ENCODE measurements around the gene G6PD. TPM values are rescaled to one million over a fixed set of nuclear protein-coding genes. Genes with fewer than 3 reads are reported as not detected.

G6PD gene
- total and polyA plus RNA-seq, 10 of the 15 experiments (the other 5 are each of a cell fraction or from before 2014, with no cell fraction given) = 1.6 to 62.5 (median 28.4) TPM

- TF ChIP-seq KLF5 (IDR thresholded peaks at IDR 0.05; ENCODE audit: partially characterized antibody) (no peak), USF1 (IDR thresholded peaks at IDR 0.05; ENCODE audit: borderline replicate concordance, extremely low read length, insufficient read depth, low read depth, low read length) (no peak), ZNF592 (IDR thresholded peaks at IDR 0.05) (no peak), YY1 (IDR thresholded peaks at IDR 0.05; ENCODE audit: low read depth, low read length) (peak; percentile 94), ZBED1 (IDR thresholded peaks at IDR 0.05; ENCODE audit: borderline replicate concordance) (no peak), ZBTB33 (IDR thresholded peaks at IDR 0.05) (no peak), POLR2AphosphoS2 (IDR thresholded peaks at IDR 0.05; ENCODE audit: low read depth, low read length) (0 out of 2 replicates have a peak, but pooled peaks have one; percentile 60), NBN (IDR thresholded peaks at IDR 0.05) (no peak), BACH1 (IDR thresholded peaks at IDR 0.05; ENCODE audit: borderline replicate concordance) (peak; percentile 44), CBX5 (IDR thresholded peaks at IDR 0.05; ENCODE audit: low read depth) (no peak), HDAC6 (IDR thresholded peaks at IDR 0.05; ENCODE audit: unreplicated experiment) (no peak), SREBF1 (IDR thresholded peaks at IDR 0.05; ENCODE audit: low read length) (no peak), ZNF217 (IDR thresholded peaks at IDR 0.05) (no peak), MEF2B (IDR thresholded peaks at IDR 0.05; ENCODE audit: partially characterized antibody, poor library complexity, severe bottlenecking) (no peak), FOXK2 (IDR thresholded peaks at IDR 0.05) (no peak), STAT1 (conservative IDR thresholded peaks at IDR 0.05) (no peak), TARDBP (IDR thresholded peaks at IDR 0.05; ENCODE audit: borderline replicate concordance) (no peak), NR2F1 (conservative IDR thresholded peaks at IDR 0.05) (no peak), RUNX3 (IDR thresholded peaks at IDR 0.05; ENCODE audit: low read length) (0 out of 2 replicates have a peak, but pooled peaks have one; percentile 5), MXI1 (IDR thresholded peaks at IDR 0.05; ENCODE audit: low read depth, low read length) (peak; percentile 11; the same call in 1 of the 2 replicates), PBX3 (IDR thresholded peaks at IDR 0.05; ENCODE audit: insufficient replicate concordance, low read depth, low read length) (no peak), EP300 (IDR thresholded peaks at IDR 0.05; ENCODE audit: borderline replicate concordance in 1 of 2, control insufficient read depth in 1 of 2, low read depth in 2 of 2, low read length in 2 of 2) (no peak), IKZF1 (conservative IDR thresholded peaks at IDR 0.05) (0 out of 2 replicates have a peak, but pooled peaks have one; percentile 55)
These were observed 30.5 kb downstream of the G6PD start, which contains the start of gene FAM3A (continued) for GRCh38 chrX:154515966-154516655.
